HG02884 (cell line): ENCODE measurements around the gene CAMSAP3.
"Not testable (repeated sequence)": the region's sequence is repeated elsewhere in the genome, so short reads cannot be mapped to it uniquely, and the experiment has no call there.

Experiments used
- ATAC-seq: cut with Tn5 transposase; IDR thresholded peaks from one replicate; pipeline ENCODE4 v1.9.1; 2021; ENCODE audit warnings: mild to moderate bottlenecking, moderate library complexity; ENCODE audit not compliant: unreplicated experiment

The CAMSAP3 gene

GRCh38 chr19:7577422-7577821 lies 18.2 kb upstream of the CAMSAP3 start:
- not testable (repeated sequence) for ATAC-seq

DNA sequence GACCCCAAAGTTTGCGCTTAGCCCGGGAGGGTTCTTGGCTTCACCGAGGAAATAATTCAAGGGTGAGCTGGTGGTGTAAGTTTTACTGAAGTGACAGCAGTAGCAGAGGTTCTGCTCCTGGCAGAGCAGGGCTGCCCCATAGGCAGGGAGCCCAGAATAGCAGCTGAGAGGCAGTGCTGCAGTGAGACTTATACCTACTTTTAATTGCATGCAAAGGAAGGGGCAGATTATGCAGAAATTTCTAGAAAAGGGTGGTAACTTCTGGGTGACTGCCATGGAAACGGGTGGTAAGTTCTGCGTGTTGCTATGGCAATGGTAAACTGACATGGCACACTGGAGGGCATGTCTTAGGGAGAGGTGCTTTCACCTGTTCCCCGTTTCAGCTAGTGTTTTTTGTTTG lies 17.5 kb upstream of the CAMSAP3 start:
- ATAC-seq: no peak

DNA sequence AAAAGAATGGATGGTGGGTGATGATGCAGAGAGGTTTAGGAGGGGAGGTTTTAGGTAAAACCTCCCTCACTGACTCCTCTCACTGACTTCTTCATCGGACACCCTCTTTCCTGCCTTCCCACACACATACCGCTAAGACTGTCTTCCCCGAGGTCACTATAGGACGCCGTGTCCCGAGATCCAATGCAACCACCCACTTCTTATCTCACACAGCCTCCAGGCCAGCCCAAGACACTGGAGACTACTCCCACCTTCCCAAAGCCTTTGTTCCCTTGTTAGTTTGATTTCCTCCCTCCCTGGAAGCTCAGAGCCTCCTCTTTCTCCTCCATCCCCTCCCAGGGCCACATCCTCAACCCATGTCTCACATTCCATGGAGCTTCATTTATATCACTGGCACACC lies 16.5 kb upstream of the CAMSAP3 start:
- ATAC-seq: no peak

- ATAC-seq: no peak
Observed at GRCh38 chr19:7582446-7582845, 13.2 kb upstream of the CAMSAP3 start.

DNA sequence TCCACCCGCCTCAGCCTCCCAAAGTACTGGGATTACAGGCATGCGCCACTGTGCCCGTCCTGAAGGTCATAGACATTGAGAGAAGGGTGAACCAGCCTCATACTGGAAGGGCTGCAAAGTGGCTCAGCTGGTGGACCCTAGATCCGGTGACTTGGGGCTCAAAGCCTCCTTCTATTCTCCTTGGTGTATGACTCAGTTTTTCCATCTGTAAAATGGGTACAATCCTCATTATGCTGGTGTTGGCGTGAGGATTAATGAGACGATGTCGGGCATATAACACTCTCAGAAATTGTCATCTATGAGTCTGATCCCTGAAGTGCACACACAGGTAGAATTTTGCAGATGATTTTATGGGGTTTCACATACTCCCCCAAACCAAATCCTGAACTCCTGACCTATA lies 5.8 kb upstream of the CAMSAP3 start:
- no peak for ATAC-seq

GRCh38 chr19:7590256-7590655 lies 5.4 kb upstream of the CAMSAP3 start:
- no peak for ATAC-seq

DNA sequence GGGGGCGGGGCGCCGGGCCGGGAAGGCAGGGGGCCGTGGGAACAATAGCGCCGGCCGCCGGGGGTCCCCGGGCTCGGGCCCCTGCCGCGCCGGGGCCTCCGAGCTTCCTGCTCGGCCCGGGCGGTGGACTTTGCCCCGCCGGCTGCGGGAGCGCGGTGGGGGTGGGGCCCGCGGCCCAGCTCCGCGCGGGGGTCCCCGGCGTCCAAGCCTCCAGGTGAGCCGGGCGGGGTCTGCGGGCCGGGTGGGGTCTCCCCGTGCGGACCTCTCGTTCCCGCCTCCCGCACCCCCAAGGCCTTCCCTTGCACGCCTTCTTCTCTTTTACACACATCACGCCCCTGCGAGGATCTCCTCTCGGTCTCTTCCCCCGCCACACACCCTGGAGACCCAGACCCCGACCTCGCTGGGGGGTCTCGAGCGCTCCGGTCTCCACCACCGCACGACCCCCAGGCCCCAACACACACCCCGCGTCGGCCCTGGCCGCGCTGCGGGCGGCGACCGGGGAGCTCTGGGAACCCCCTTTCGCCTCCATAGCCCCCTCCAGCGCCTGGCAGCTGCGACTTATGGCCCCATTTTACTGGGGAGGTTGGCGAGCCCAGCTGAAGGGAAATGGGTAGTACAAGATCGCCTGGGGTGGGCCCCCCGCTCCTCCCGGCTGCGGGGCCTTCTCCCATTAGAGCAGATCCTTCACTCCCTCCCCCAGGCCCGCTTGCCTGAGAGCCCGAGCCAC lies 711 bp downstream of the CAMSAP3 start:
- no peak for ATAC-seq

DNA sequence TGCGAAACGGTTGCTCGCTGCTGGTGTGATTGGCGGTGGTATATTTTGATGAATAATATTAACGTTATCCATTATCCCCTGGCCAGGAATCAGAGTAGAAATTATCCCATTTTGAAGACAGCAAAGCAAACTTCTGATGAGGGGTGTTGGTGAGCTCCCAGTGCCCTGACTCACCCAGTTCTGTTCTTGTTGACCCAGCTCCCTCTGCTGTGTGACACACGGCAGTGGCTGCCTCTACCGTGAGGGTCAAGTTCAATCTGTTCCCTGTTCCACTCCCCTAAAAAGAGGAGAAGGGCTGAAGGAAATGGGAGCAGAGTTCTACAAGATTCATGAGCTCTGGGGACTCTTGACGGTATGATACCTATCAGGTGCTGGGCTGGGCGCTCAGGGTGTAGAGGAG lies 2.0 kb downstream of the CAMSAP3 start:
- ATAC-seq: no peak

DNA sequence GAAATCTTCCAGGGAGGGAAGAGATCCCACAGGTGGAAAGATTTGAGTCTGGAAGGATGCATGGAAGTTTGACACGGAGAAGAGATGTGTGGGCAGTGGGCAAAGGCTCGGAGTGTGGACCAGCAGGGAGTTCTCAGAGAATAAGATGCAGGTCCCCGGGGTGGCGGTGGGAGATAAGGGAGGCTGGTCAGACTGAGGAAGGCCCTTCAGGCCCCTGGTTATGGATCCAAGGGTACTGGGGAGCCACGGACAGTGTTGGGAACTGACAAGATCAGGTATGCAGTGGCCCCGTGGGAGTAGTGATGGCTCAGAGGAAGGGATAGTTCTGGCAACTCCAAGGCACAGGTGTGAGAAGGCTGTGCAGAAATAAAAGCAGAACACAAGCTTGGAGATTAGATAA lies 2.5 kb downstream of the CAMSAP3 start:
- ATAC-seq: no peak

DNA sequence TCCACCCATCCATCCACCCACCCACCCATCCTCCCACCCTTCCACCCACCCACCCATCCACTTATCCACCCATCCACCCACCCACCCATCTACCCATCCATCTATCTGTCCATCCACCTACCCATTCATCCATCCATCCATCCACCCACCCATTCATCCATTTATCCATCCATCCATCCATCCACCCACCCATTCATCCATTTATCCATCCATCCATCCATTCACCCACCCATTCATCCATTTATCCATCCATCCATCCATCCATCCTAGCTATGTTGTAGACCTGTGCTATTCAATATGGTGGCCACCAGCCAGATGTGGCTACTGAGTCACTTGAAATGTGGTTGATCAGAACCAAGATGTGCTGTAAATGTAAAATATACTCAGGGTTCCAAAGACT lies 5.1 kb downstream of the CAMSAP3 start:
- no peak for ATAC-seq

GRCh38 chr19:7602240-7602934 lies 6.7 kb downstream of the CAMSAP3 start:
- ATAC-seq: no peak

DNA sequence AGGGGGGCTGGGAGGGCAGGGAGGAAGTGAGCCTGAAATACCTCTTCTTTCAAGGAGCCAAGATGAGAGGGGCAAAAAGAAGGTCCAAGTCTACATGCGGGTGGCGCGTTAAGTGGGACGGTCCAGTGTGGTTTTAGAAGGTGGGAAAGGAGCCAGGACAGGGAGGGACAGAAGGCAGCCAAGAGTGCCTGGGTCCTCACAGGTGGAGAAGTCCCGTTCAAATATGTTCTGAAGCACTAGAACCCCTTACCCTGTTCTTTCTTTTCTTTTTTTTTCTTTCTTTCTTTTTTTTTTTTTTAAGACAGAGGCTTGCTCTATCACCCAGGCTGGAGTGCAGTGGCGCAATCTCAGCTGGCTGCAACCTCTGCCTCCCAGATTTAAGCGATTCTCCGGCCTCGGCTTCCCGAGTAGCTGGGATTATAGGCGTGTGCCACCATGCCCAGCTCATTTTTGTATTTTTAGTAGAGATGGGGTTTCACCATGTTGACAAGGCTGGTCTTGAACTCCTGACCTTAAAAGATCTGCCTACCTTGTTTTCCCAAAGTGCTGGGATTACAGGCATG lies 7.4 kb downstream of the CAMSAP3 start:
- no peak for ATAC-seq

GRCh38 chr19:7603919-7604318 lies 8.3 kb downstream of the CAMSAP3 start:
- ATAC-seq: no peak

- ATAC-seq: no peak
Observed at GRCh38 chr19:7605490-7606222, 10.0 kb downstream of the CAMSAP3 start.

DNA sequence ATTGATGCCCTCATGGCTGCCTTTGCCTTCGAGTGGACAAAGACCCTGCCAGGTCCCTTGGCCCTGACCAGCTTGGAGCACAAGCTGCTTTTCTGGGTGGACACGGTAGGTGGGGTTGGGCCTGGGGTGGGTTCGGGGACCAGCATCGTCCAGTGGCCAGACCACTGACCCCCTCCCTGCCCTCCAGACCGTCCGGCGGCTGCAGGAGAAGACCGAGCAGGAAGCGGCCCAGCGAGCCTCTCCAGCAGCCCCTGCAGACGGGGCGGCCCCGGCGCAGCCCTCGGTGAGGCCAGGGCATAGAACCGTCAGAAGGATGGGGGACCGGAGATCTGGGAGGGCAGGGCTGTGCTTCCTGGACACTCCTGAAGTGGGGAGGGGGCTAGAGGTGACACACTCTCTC lies 10.6 kb downstream of the CAMSAP3 start:
- ATAC-seq: no peak

GRCh38 chr19:7607212-7607873 lies 11.7 kb downstream of the CAMSAP3 start:
- ATAC-seq: no peak

GRCh38 chr19:7607874-7608560 lies 12.4 kb downstream of the CAMSAP3 start:
- ATAC-seq: no peak

GRCh38 chr19:7610491-7611240 lies 15.0 kb downstream of the CAMSAP3 start:
- ATAC-seq: no peak

DNA sequence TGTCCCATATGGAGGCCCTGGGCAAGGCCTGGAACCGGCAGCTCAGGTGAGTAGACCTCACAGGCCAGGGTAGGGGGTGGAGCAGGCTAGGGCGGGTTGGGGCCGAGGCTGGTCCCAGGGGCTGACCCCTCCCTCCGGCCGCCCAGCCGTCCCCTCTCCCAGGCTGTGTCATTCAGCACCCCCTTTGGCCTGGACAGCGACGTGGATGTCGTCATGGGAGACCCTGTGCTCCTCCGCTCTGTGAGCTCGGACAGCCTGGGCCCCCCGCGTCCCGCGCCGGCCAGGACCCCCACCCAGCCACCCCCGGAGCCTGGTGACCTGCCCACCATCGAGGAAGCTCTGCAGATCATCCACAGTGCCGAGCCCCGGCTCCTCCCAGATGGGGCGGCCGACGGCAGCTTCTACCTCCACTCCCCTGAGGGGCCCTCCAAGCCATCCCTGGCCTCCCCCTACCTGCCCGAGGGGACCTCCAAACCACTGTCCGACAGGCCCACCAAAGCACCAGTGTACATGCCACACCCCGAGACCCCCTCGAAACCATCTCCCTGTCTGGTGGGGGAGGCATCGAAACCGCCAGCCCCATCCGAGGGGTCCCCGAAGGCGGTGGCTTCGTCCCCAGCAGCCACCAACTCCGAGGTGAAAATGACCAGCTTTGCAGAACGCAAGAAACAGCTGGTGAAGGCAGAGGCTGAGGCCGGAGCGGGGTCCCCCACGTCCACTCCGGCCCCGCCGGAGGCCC lies 16.0 kb downstream of the CAMSAP3 start:
- no peak for ATAC-seq
